HepG2 (cell line): ENCODE measurements around the gene ESM1. TPM values are rescaled to one million over a fixed set of nuclear protein-coding genes. Genes with fewer than 3 reads are reported as not detected.

Source experiments
- CREB1 ChIP-seq, 2 experiments: fragments of 450-650 bp in 1 of 2; IDR thresholded peaks; 2 replicates each; pipeline ENCODE4 v1.6.1; 2016 to 2017; ENCODE audit warnings: control low read depth in 1 of 2, mild to moderate bottlenecking in 1 of 2, missing compliant biosample characterization in 1 of 2, missing genetic modification characterization in 1 of 2
- MZF1 ChIP-seq: sonication (generic); formaldehyde crosslinking; IDR thresholded peaks from 2 replicates; pipeline ENCODE4 v1.8.1; 2023; ENCODE audit warnings: mild to moderate bottlenecking, missing genetic modification reagents, borderline replicate concordance
- POLR2AphosphoS5 ChIP-seq: IDR thresholded peaks from 2 replicates; pipeline ENCODE4 v1.6.1; 2012; ENCODE audit warnings: low read depth, low read length
- RXRB ChIP-seq: IDR thresholded peaks from 2 replicates; pipeline ENCODE4 v1.6.1; 2016; ENCODE audit warnings: borderline replicate concordance, missing genetic modification reagents, missing compliant biosample characterization
- SIX4 ChIP-seq: sonication (generic); formaldehyde crosslinking; IDR thresholded peaks from 2 replicates; pipeline ENCODE4 v1.4.0; 2020; ENCODE audit warnings: missing genetic modification reagents
- SMYD3 ChIP-seq: sonication (generic); formaldehyde crosslinking; IDR thresholded peaks from 2 replicates; pipeline ENCODE4 v1.8.1; 2023; ENCODE audit warnings: mild to moderate bottlenecking, missing genetic modification reagents
- SRSF1 ChIP-seq: fragments of 200-400 bp; formaldehyde crosslinking; optimal IDR thresholded peaks from 2 replicates; pipeline ENCODE3; 2017; ENCODE audit warnings: mild to moderate bottlenecking, low read depth, low read length, moderate library complexity
- TARDBP ChIP-seq: sonication (generic); formaldehyde crosslinking; IDR thresholded peaks from 2 replicates; pipeline ENCODE4 v1.8.0; 2022; ENCODE audit warnings: mild to moderate bottlenecking, missing genetic modification reagents
- ZNF724P ChIP-seq: sonication (generic); formaldehyde crosslinking; IDR thresholded peaks from 2 replicates; pipeline ENCODE4 v1.8.0; 2022; ENCODE audit warnings: missing genetic modification reagents, borderline replicate concordance
- ZNF816 ChIP-seq: sonication (generic); formaldehyde crosslinking; IDR thresholded peaks from 2 replicates; pipeline ENCODE4 v1.8.0; 2022; ENCODE audit warnings: missing genetic modification reagents, mild to moderate bottlenecking, borderline replicate concordance
- polyA plus RNA-seq, 8 experiments: library from polyadenylated mRNA; depleted of rRNA in 3 of 8; stranded (reverse) in 7 of 8; unstranded in 1 of 8; fragments of >200 nt; fragmentation: Illumina TruSeq in 4 of 8; extraction: Trizol in 4 of 8; gene quantifications; 2 replicates each; pipeline versions ENCODE4 v1.2.1 to v1.2.3, GENCODE V29; 2011 to 2016; ENCODE audit warnings: low read depth in 4 of 8, missing spikeins in 1 of 8, mixed read lengths in 1 of 8; ENCODE audit not compliant: insufficient read depth in 1 of 8
- total RNA-seq, 5 experiments: library from RNA; depleted of rRNA; stranded (reverse); fragments of >200 nt; fragmentation: Illumina TruSeq; extraction: Trizol; gene quantifications; 2 replicates each; pipeline ENCODE4 v1.2.3, GENCODE V29; 2016; ENCODE audit warnings: low read depth in 1 of 5
- TF ChIP-seq, protein P1 (sequence below): sonication (generic); formaldehyde crosslinking; IDR thresholded peaks from 2 replicates; pipeline ENCODE4 v1.4.0; 2020; ENCODE audit warnings: mild to moderate bottlenecking, missing genetic modification reagents

ESM1 gene
- total and polyA plus RNA-seq, 2 of the 13 experiments (the other 11 are each of a cell fraction or from before 2014, with no cell fraction given) = not detected

DNA sequence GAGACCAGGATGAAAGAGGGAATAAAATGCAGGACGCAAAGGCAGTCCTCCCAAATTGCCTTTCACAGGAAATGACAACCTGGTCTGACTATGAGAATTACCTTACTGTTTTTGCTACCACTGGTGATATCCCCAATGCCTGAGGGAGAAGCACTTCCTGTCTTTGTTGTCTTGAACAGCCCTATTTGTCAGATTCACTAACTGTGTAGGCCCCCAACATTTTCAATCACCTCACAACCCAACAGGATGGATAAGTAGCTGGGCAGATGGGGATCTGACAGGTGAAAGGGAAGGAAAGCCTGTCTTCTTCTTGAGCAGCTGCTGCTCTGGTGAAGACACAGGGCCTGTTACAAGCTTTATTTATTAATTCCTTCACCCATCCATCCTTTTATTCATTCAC, 9.7 kb downstream of the ESM1 start (continued):
- TF ChIP-seq, protein P1, sequence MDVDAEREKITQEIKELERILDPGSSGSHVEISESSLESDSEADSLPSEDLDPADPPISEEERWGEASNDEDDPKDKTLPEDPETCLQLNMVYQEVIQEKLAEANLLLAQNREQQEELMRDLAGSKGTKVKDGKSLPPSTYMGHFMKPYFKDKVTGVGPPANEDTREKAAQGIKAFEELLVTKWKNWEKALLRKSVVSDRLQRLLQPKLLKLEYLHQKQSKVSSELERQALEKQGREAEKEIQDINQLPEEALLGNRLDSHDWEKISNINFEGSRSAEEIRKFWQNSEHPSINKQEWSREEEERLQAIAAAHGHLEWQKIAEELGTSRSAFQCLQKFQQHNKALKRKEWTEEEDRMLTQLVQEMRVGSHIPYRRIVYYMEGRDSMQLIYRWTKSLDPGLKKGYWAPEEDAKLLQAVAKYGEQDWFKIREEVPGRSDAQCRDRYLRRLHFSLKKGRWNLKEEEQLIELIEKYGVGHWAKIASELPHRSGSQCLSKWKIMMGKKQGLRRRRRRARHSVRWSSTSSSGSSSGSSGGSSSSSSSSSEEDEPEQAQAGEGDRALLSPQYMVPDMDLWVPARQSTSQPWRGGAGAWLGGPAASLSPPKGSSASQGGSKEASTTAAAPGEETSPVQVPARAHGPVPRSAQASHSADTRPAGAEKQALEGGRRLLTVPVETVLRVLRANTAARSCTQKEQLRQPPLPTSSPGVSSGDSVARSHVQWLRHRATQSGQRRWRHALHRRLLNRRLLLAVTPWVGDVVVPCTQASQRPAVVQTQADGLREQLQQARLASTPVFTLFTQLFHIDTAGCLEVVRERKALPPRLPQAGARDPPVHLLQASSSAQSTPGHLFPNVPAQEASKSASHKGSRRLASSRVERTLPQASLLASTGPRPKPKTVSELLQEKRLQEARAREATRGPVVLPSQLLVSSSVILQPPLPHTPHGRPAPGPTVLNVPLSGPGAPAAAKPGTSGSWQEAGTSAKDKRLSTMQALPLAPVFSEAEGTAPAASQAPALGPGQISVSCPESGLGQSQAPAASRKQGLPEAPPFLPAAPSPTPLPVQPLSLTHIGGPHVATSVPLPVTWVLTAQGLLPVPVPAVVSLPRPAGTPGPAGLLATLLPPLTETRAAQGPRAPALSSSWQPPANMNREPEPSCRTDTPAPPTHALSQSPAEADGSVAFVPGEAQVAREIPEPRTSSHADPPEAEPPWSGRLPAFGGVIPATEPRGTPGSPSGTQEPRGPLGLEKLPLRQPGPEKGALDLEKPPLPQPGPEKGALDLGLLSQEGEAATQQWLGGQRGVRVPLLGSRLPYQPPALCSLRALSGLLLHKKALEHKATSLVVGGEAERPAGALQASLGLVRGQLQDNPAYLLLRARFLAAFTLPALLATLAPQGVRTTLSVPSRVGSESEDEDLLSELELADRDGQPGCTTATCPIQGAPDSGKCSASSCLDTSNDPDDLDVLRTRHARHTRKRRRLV (CRISPR knock-in tag) = no peak
- TF ChIP-seq RXRB (no peak), SMYD3 (CRISPR knock-in tag) (no peak), MZF1 (CRISPR knock-in tag) (no peak), CREB1 (IDR thresholded peaks at IDR 0.05) (no peak), CREB1 (CRISPR knock-in tag; IDR thresholded peaks at IDR 0.05) (no peak), ZNF816 (CRISPR knock-in tag) (no peak), SRSF1 (no peak), POLR2AphosphoS5 (no peak), TARDBP (CRISPR knock-in tag) (no peak), ZNF724P (no peak), SIX4 (CRISPR knock-in tag) (no peak)
